Transverse colon (tissue), 4 donors: Measurements from ENCODE around the gene PTBP1. TPM values are rescaled to one million over a fixed set of nuclear protein-coding genes. Genes with fewer than 3 reads are reported as not detected.
"Not testable (repeated sequence)": the region's sequence is repeated elsewhere in the genome, so short reads cannot be mapped to it uniquely, and the experiment has no call there.

Experiments used
- DNase-seq: peaks from one replicate; pipeline ENCODE4 v3.0.0-alpha.2; 2019
- H3K27ac ChIP-seq, 4 donors: fragments of 200-600 bp; sonication (generic); 2 replicates each; pipeline ENCODE4 v1.5.1; 2016 to 2018; ENCODE audit warnings: inconsistent platforms in 4 of 4
- H3K27me3 ChIP-seq: fragments of 200-600 bp; sonication (generic); 2 replicates; pipeline ENCODE4 v1.5.1; 2017; ENCODE audit warnings: inconsistent platforms
- H3K36me3 ChIP-seq, 4 donors: fragments of 200-600 bp; sonication (generic); 2 replicates each; pipeline ENCODE4 v1.5.1; 2017 to 2019; ENCODE audit warnings: inconsistent platforms in 4 of 4
- H3K4me1 ChIP-seq, 4 donors: fragments of 200-600 bp; sonication (generic); 2 replicates each; pipeline ENCODE4 v1.5.1; 2017 to 2020; ENCODE audit warnings: inconsistent platforms in 4 of 4
- H3K4me3 ChIP-seq, 4 donors: fragments of 200-600 bp; sonication (generic); 1 replicate in 1 of 4; 2 replicates in 3 of 4; pipeline versions ENCODE4 v1.5.1 to v1.6.1; 2017 to 2019; ENCODE audit warnings: inconsistent platforms in 4 of 4
- H3K9me3 ChIP-seq, 2 donors: fragments of 200-600 bp; sonication (generic); 2 replicates each; pipeline ENCODE4 v1.5.1; 2017 to 2019; ENCODE audit warnings: inconsistent platforms in 2 of 2
- EP300 ChIP-seq: sonication (generic); formaldehyde crosslinking; IDR thresholded peaks from one replicate; pipeline ENCODE4 v1.6.1; 2017; ENCODE audit warnings: antibody characterized with exemption, low read depth
- POLR2A ChIP-seq: fragments of 450-650 bp; IDR thresholded peaks from one replicate; pipeline ENCODE4 v1.6.1; 2016; ENCODE audit warnings: antibody characterized with exemption, mild to moderate bottlenecking, moderate library complexity
- POLR2AphosphoS5 ChIP-seq, 3 donors: sonication (generic); formaldehyde crosslinking; IDR thresholded peaks; one replicate each; pipeline ENCODE4 v1.6.1; 2016; ENCODE audit warnings: antibody characterized with exemption in 3 of 3
- WGBS, 2 donors: methylation state at CpG; one replicate each; pipeline ENCODE4 v1.1.5; 2018; ENCODE audit warnings: low coverage in 1 of 2; 5-methylcytosine and 5-hydroxymethylcytosine counted together
- in situ Hi-C, 4 donors: fragments of 200-750 bp; cut with MboI; loops; one replicate each; pipeline versions ENCODE4 v1.15.0 to v1.15.1; 2017; ENCODE audit warnings: low sequenced_read_pairs in 3 of 4, low pct_ligation_motif_present in 1 of 4, low pct_unique_long_range_greater_than_20kb in 1 of 4
- intact Hi-C: fragments of 100-400 bp; cut with DNase I; formaldehyde crosslinking; loops from one replicate; pipeline ENCODE4 v1.15.1; 2023; ENCODE audit warnings: low total_unique reads
- total RNA-seq, 4 donors: library from RNA; depleted of rRNA; stranded (reverse); fragments of >200 nt; gene quantifications; one replicate each; pipeline ENCODE4 v1.1.0, GENCODE V29; 2016
- TF ChIP-seq, protein P1 (sequence below), 5 experiments: fragments of 200-600 bp in 3 of 5; fragments of 450-650 bp in 2 of 5; sonication (generic) in 3 of 5; IDR thresholded peaks; 1 replicate in 2 of 5; 2 replicates in 3 of 5; pipeline ENCODE4 v1.5.1; 2016 to 2017; ENCODE audit warnings: antibody characterized with exemption in 5 of 5, inconsistent platforms in 3 of 5, mild to moderate bottlenecking in 2 of 5, moderate library complexity in 1 of 5

The PTBP1 gene
- total RNA-seq, 4 donors from 2014 or later, result 145 to 258 (median 194) TPM

DNA sequence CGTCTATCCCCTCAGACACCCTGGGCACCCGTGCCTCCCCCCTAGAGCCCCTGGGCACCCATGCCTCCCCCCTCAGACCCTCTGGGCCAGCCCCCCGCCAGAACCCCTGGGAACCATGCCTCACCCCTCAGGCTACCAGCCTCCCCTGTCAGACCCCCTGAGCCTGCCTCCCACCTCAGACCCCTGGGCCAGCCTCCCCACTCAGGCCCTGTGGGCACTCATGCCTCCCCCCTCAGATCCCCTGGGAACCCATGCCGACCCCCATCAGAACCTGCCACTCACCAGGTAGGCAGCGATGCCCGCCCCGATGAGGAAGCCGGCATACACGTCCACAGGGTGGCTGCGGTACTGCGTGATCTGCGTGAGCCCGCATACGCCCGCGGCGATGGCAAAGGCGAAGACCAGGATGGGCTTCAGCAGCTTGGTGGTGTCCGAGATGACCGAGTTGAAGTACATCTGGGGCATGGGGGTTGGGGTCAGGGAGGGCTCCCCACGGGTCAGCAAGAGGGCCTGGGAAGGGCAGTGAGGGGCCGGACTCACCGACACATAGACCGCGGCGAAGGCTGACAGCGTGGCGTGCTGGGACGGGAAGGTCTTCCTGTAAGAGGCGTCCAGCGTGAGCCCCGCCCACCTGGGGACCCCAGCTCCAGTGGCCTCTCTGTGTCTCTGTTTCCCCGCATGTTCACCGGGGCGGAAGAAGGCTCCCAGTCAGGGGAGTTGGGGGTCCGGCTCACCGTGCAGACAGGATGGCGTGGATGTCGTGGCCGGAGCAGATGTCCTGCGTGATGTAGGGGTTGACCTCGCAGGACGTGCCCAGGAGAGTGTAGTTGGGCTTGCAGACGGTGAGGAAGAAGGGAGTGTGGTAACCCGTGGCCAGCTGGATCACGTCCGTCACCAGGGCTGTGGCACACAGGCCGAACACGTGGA is 17.2 kb downstream of the PTBP1 start:
- no peak for TF ChIP-seq EP300
- TF ChIP-seq POLR2A, result no peak
- peak in 1 of 3 donors; percentile 28 for TF ChIP-seq POLR2AphosphoS5 (IDR thresholded peaks at IDR 0.05)
- TF ChIP-seq, protein P1, sequence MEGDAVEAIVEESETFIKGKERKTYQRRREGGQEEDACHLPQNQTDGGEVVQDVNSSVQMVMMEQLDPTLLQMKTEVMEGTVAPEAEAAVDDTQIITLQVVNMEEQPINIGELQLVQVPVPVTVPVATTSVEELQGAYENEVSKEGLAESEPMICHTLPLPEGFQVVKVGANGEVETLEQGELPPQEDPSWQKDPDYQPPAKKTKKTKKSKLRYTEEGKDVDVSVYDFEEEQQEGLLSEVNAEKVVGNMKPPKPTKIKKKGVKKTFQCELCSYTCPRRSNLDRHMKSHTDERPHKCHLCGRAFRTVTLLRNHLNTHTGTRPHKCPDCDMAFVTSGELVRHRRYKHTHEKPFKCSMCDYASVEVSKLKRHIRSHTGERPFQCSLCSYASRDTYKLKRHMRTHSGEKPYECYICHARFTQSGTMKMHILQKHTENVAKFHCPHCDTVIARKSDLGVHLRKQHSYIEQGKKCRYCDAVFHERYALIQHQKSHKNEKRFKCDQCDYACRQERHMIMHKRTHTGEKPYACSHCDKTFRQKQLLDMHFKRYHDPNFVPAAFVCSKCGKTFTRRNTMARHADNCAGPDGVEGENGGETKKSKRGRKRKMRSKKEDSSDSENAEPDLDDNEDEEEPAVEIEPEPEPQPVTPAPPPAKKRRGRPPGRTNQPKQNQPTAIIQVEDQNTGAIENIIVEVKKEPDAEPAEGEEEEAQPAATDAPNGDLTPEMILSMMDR (IDR thresholded peaks at IDR 0.05), result peak in 1 of 5 experiments; percentile 9
- no peak overlapping the region for H3K27ac ChIP-seq
- intact Hi-C loops (no loop called here), in situ Hi-C loops (no loop called here)
- H3K4me1 ChIP-seq, result no peaks in the 10 kb centered on the region
- H3K9me3 ChIP-seq, result no peaks in the 10 kb centered on the region
- no peaks in the 10 kb centered on the region for H3K27me3 ChIP-seq
- H3K36me3 ChIP-seq, result peaks cover 0 to 33% (median 15%) of the 10 kb centered on the region in 4 donors
- no peak overlapping the region for H3K4me3 ChIP-seq
- 89% methylated on average over 44 of the region's 49 CpGs; no CpG with 5 or more reads in 1 of the 2 donors for WGBS, 2 donors
- DNase-seq, result no peak

DNA sequence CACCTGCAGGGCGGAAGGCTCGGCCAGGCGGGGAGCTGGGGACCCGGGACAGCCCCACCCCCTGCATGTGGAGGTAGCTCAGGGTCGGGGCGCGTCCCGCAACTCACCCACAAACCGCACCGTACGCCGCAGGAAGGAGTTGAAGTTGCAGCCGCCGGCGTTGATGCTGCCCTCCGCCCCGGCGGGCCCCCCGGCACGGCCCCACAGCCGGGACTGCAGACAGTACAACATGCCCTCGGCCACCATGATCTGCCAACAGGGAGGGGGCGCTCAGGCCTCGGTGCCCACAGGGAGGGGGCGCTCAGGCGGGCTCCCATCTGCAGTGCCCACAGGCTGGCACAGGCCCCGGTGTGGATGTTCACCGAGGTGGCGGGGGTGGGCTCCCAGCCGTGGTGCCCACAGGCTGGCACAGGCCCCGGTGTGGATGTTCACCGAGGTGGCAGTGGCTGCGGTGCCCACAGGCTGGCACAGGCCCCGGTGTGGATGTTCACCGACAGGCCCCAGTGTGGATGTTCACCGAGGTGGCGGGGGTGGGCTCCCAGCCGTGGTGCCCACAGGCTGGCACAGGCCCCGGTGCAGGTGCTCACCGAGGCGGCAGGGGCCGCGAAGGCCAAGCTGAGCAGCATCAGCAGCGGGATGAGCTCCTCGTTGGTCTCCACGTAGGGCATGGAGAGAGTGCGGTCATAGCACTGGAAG is 18.0 kb downstream of the PTBP1 start:
- no peak for TF ChIP-seq POLR2AphosphoS5 (IDR thresholded peaks at IDR 0.05)
- TF ChIP-seq EP300, result no peak
- TF ChIP-seq, protein P1 (IDR thresholded peaks at IDR 0.05), result no peak
- TF ChIP-seq POLR2A, result no peak
- no peak overlapping the region for H3K4me3 ChIP-seq
- H3K27me3 ChIP-seq, result peaks cover 3% of the 10 kb centered on the region
- in situ Hi-C loops (no loop called here), intact Hi-C loops (no loop called here)
- peaks cover 0 to 25% (median 11%) of the 10 kb centered on the region in 4 donors for H3K36me3 ChIP-seq
- no peaks in the 10 kb centered on the region for H3K9me3 ChIP-seq
- no peak overlapping the region for H3K27ac ChIP-seq
- no peaks in the 10 kb centered on the region for H3K4me1 ChIP-seq
- DNase-seq, result no peak
- 92% methylated on average over 43 of the region's 47 CpGs; no CpG with 5 or more reads in 1 of the 2 donors for WGBS, 2 donors

DNA sequence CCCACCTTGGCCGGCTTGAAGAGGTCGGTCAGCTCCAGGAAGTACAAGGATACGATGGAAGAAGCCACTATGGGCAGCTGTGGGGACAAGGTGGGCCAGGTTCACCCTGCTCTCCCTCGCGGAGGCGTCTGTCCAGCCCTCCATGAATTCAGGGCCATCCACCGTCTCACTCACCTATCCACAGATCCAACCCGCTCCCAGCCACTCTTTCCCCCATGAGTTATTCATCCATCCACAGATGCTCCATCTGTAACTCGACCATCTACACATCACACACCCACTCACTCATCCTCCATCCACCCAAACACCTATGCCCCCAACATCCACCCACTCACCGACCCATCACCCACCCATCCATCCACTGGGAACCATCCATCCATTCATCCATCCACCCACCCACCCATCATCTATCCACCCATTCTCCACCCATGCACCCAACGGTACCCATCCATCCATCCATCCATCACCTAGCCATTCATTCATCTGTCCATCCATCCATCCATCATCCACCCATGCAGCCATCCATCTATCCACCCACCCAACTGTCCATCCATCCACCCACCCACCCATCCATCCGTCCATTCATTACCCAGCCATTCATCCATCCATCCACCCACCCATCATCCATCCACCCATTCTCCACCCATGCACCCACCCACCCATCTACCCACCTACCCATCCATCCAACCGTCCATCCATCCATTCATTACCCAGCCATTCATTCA is 18.7 kb downstream of the PTBP1 start:
- Histone ChIP-seq H3K9me3 (no peaks in the 10 kb centered on the region), H3K27me3 (peaks cover 10% of the 10 kb centered on the region), H3K36me3 (peaks cover 0 to 17% (median 5%) of the 10 kb centered on the region in 4 donors), H3K27ac (no peak overlapping the region), H3K4me1 (no peaks in the 10 kb centered on the region), H3K4me3 (no peak overlapping the region)
- intact Hi-C loops (no loop called here), in situ Hi-C loops (no loop called here)
- TF ChIP-seq EP300, result no peak
- no peak for TF ChIP-seq POLR2AphosphoS5 (IDR thresholded peaks at IDR 0.05)
- TF ChIP-seq, protein P1 (IDR thresholded peaks at IDR 0.05), result no peak
- TF ChIP-seq POLR2A, result no peak
- WGBS, 2 donors, result 89 to 94% methylated on average over 4 to 12 of the region's 13 CpGs
- DNase-seq, result no peak

GRCh38 chr19:816500-816857 is 19.2 kb downstream of the PTBP1 start:
- WGBS, 2 donors, result 88 to 95% methylated on average over 2 of the region's 2 CpGs
- no peak for TF ChIP-seq EP300
- TF ChIP-seq, protein P1 (IDR thresholded peaks at IDR 0.05), result no peak
- no peak for TF ChIP-seq POLR2AphosphoS5 (IDR thresholded peaks at IDR 0.05)
- no peak for TF ChIP-seq POLR2A
- peaks cover 0 to 4% (median 3%) of the 10 kb centered on the region in 4 donors for H3K4me1 ChIP-seq
- H3K36me3 ChIP-seq, result peaks cover 0 to 12% (median 2%) of the 10 kb centered on the region in 4 donors
- no peak overlapping the region for H3K4me3 ChIP-seq
- intact Hi-C loops (no loop called here), in situ Hi-C loops (no loop called here)
- DNase-seq, result no peak
- peaks cover 15% of the 10 kb centered on the region for H3K27me3 ChIP-seq
- H3K27ac ChIP-seq, result no peak overlapping the region
- H3K9me3 ChIP-seq, result no peaks in the 10 kb centered on the region

DNA sequence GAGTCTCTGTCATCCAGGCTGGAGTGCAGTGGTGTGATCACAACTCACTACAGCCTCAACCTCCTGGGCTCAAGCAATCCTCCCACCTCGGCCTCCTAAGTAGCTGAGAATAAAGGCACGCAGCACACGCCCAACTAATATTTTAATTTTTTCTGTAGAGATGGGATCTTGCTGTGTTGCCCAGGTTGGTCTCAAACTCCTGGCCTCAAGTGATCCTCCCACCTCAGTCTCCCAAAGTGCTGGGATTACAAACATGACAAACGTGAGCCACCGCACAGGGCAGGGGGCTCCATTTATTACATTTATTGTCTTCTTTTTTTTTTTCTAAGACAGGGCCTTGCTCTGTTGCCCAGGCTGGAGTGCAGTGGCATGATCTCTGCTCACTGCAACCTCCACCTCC is 23.0 kb downstream of the PTBP1 start:
- H3K27ac ChIP-seq, H3K9me3 ChIP-seq, intact Hi-C loops, in situ Hi-C loops, DNase-seq, H3K4me3 ChIP-seq, H3K36me3 ChIP-seq: not testable (repeated sequence)
- Histone ChIP-seq H3K4me1 (peaks cover 0 to 16% (median 14%) of the 10 kb centered on the region in 4 donors), H3K27me3 (peaks cover 44% of the 10 kb centered on the region)
- WGBS, 2 donors, result 84 to 100% methylated on average over 2 to 5 of the region's 5 CpGs
